HepG2 (cell line): ENCODE measurements around the gene IRX4.

Source experiments
- EZH2 ChIP-seq: conservative IDR thresholded peaks from 2 replicates; pipeline ENCODE4 v1.6.1; 2012; ENCODE audit warnings: mild to moderate bottlenecking, low read depth, low read length, moderate library complexity
- KDM1A ChIP-seq: IDR thresholded peaks from 2 replicates; pipeline ENCODE4 v1.6.1; 2016; ENCODE audit warnings: missing compliant biosample characterization
- MTA1 ChIP-seq: sonication (generic); formaldehyde crosslinking; IDR thresholded peaks from 2 replicates; pipeline ENCODE4 v1.4.0; 2020; ENCODE audit warnings: missing genetic modification reagents, mild to moderate bottlenecking, borderline replicate concordance
- MTA3 ChIP-seq: sonication (generic); formaldehyde crosslinking; IDR thresholded peaks from 2 replicates; pipeline ENCODE4 v1.4.0; 2020; ENCODE audit warnings: missing genetic modification reagents
- PAXIP1 ChIP-seq: sonication (generic); formaldehyde crosslinking; conservative IDR thresholded peaks from 2 replicates; pipeline ENCODE4 v1.4.0; 2020; ENCODE audit warnings: mild to moderate bottlenecking, missing genetic modification reagents, moderate library complexity
- POLR2A ChIP-seq, 2 experiments: IDR thresholded peaks; 2 replicates each; pipeline ENCODE4 v1.6.1; 2011; ENCODE audit warnings: low read depth in 2 of 2, low read length in 2 of 2, mild to moderate bottlenecking in 1 of 2, moderate library complexity in 1 of 2; ENCODE audit not compliant: insufficient read depth in 1 of 2
- REST ChIP-seq, 2 experiments: IDR thresholded peaks; 2 replicates each; pipeline ENCODE4 v1.6.1; 2011 to 2012; ENCODE audit warnings: low read length in 2 of 2, borderline replicate concordance in 1 of 2, low read depth in 1 of 2, mild to moderate bottlenecking in 1 of 2, moderate library complexity in 1 of 2
- ZBTB26 ChIP-seq: IDR thresholded peaks from 2 replicates; pipeline ENCODE4 v1.6.1; 2016; ENCODE audit warnings: missing compliant biosample characterization, missing genetic modification reagents, borderline replicate concordance
- ZBTB33 ChIP-seq: sonication (generic); formaldehyde crosslinking; IDR thresholded peaks from 2 replicates; pipeline ENCODE4 v1.4.0; 2020; ENCODE audit warnings: missing genetic modification reagents
- TF ChIP-seq, protein P1 (sequence below): sonication (generic); formaldehyde crosslinking; IDR thresholded peaks from 2 replicates; pipeline ENCODE4 v1.5.0; 2020; ENCODE audit warnings: mild to moderate bottlenecking, missing genetic modification reagents, moderate library complexity

- TF ChIP-seq, protein P1, sequence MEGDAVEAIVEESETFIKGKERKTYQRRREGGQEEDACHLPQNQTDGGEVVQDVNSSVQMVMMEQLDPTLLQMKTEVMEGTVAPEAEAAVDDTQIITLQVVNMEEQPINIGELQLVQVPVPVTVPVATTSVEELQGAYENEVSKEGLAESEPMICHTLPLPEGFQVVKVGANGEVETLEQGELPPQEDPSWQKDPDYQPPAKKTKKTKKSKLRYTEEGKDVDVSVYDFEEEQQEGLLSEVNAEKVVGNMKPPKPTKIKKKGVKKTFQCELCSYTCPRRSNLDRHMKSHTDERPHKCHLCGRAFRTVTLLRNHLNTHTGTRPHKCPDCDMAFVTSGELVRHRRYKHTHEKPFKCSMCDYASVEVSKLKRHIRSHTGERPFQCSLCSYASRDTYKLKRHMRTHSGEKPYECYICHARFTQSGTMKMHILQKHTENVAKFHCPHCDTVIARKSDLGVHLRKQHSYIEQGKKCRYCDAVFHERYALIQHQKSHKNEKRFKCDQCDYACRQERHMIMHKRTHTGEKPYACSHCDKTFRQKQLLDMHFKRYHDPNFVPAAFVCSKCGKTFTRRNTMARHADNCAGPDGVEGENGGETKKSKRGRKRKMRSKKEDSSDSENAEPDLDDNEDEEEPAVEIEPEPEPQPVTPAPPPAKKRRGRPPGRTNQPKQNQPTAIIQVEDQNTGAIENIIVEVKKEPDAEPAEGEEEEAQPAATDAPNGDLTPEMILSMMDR (CRISPR knock-in tag): no peak
- no peak for TF ChIP-seq ZBTB26 (CRISPR knock-in tag)
- TF ChIP-seq MTA3: no peak
- TF ChIP-seq PAXIP1 (CRISPR knock-in tag): no peak
- no peak for TF ChIP-seq KDM1A
- TF ChIP-seq EZH2: no peak
- TF ChIP-seq POLR2A (IDR thresholded peaks at IDR 0.05; ENCODE audit: insufficient read depth in 1 of 2, low read depth in 2 of 2, low read length in 2 of 2): no peak
- no peak for TF ChIP-seq ZBTB33
- TF ChIP-seq MTA1: no peak
- no peak for TF ChIP-seq REST (IDR thresholded peaks at IDR 0.05; ENCODE audit: borderline replicate concordance in 1 of 2, low read depth in 1 of 2, low read length in 2 of 2)
Measured at GRCh38 chr5:1896602-1897376, 14.1 kb upstream of the IRX4 start.
